HEK293 (cell line): ENCODE results near the gene KCNQ1.

ENCODE experiments used
- CTCF ChIA-PET: fragments of 350-600 bp; formaldehyde crosslinking; extraction: SDS; loops from one replicate; lab custom pipeline; 2021; ENCODE audit warnings: antibody characterized with exemption; lab: Yijun Ruan, JAX
- POLR2A ChIA-PET: fragments of 300-600 bp; formaldehyde crosslinking; extraction: SDS; loops from one replicate; lab custom pipeline; 2020; ENCODE audit warnings: antibody characterized with exemption, inconsistent platforms; lab: Yijun Ruan, JAX
- H3K27ac ChIP-seq: fragments of 200-500 bp; sonication (Bioruptor generic); 2 replicates; pipeline ENCODE4 v1.5.1; 2014; ENCODE audit warnings: low read depth, low read length, control low read depth, inconsistent platforms; ENCODE audit errors: extremely low read depth
- H3K36me3 ChIP-seq, 2 experiments: fragments of 200-500 bp in 1 of 2; sonication (Bioruptor generic) in 1 of 2; 1 replicate in 1 of 2; 2 replicates in 1 of 2; pipeline ENCODE4 v1.5.1; 2014 to 2017; ENCODE audit warnings: inconsistent platforms in 2 of 2, low read length in 2 of 2; ENCODE audit not compliant: control insufficient read depth in 2 of 2, insufficient read depth in 1 of 2
- H3K4me1 ChIP-seq: fragments of 200-500 bp; sonication (Bioruptor generic); 2 replicates; pipeline ENCODE4 v1.5.1; 2014; ENCODE audit warnings: mild to moderate bottlenecking, low read length, inconsistent platforms; ENCODE audit not compliant: control insufficient read depth, insufficient read depth
- H3K4me3 ChIP-seq: 2 replicates; pipeline ENCODE4 v1.5.1; 2011; ENCODE audit warnings: low read depth, mild to moderate bottlenecking, control low read depth, low read length, moderate library complexity
- H3K9me3 ChIP-seq: fragments of 200-500 bp; sonication (Bioruptor generic); 2 replicates; pipeline ENCODE4 v1.5.1; 2014; ENCODE audit warnings: low read depth, low read length, inconsistent platforms; ENCODE audit not compliant: control insufficient read depth, insufficient read depth
- GFI1B ChIP-seq: fragments of 450-650 bp; formaldehyde crosslinking; IDR thresholded peaks from 2 replicates; pipeline ENCODE4 v1.5.1; 2016; ENCODE audit warnings: missing biosample characterization, missing genetic modification characterization
- MEIS1 ChIP-seq: sonication (generic); formaldehyde crosslinking; IDR thresholded peaks from 2 replicates; pipeline ENCODE4 v1.8.1; 2022; ENCODE audit warnings: missing genetic modification reagents, mild to moderate bottlenecking, borderline replicate concordance
- MZF1 ChIP-seq: fragments of 450-650 bp; formaldehyde crosslinking; IDR thresholded peaks from 2 replicates; pipeline ENCODE4 v1.5.1; 2017; ENCODE audit warnings: missing biosample characterization, missing genetic modification characterization, borderline replicate concordance
- REST ChIP-seq: fragments of 450-650 bp; formaldehyde crosslinking; IDR thresholded peaks from 2 replicates; pipeline ENCODE4 v1.5.1; 2016; ENCODE audit warnings: missing biosample characterization, missing genetic modification characterization
- ZBTB10 ChIP-seq: fragments of 450-650 bp; formaldehyde crosslinking; IDR thresholded peaks from 2 replicates; pipeline ENCODE4 v1.5.1; 2016; ENCODE audit warnings: missing biosample characterization, missing genetic modification characterization
- ZNF114 ChIP-seq: fragments of 450-650 bp; formaldehyde crosslinking; IDR thresholded peaks from 2 replicates; pipeline ENCODE4 v1.5.0; 2017; ENCODE audit warnings: missing biosample characterization, missing genetic modification characterization
- ZNF140 ChIP-seq: fragments of 450-650 bp; formaldehyde crosslinking; IDR thresholded peaks from 2 replicates; pipeline ENCODE4 v1.5.1; 2016; ENCODE audit warnings: missing biosample characterization, missing genetic modification characterization
- ZNF560 ChIP-seq: fragments of 450-650 bp; formaldehyde crosslinking; IDR thresholded peaks from 2 replicates; pipeline ENCODE4 v1.5.1; 2017; ENCODE audit warnings: missing biosample characterization, missing genetic modification characterization, borderline replicate concordance
- ZNF610 ChIP-seq: fragments of 450-650 bp; formaldehyde crosslinking; IDR thresholded peaks from 2 replicates; pipeline ENCODE4 v1.5.1; 2016; ENCODE audit warnings: missing biosample characterization, missing genetic modification characterization, borderline replicate concordance
- ZNF629 ChIP-seq: fragments of 450-650 bp; formaldehyde crosslinking; IDR thresholded peaks from 2 replicates; pipeline ENCODE4 v1.5.1; 2017; ENCODE audit warnings: missing biosample characterization, missing genetic modification characterization
- ZNF664 ChIP-seq: fragments of 450-650 bp; formaldehyde crosslinking; IDR thresholded peaks from 2 replicates; pipeline ENCODE4 v1.5.1; 2016; ENCODE audit warnings: missing biosample characterization, missing genetic modification characterization
- ZNF670 ChIP-seq: fragments of 450-650 bp; formaldehyde crosslinking; IDR thresholded peaks from 2 replicates; pipeline ENCODE4 v1.5.1; 2016; ENCODE audit warnings: missing biosample characterization, missing genetic modification characterization, low read depth
- ZNF692 ChIP-seq: fragments of 450-650 bp; formaldehyde crosslinking; IDR thresholded peaks from 2 replicates; pipeline ENCODE4 v1.5.1; 2016; ENCODE audit warnings: missing biosample characterization, missing genetic modification characterization
- TF ChIP-seq, protein P1 (sequence below): fragments of 450-650 bp; formaldehyde crosslinking; IDR thresholded peaks from 2 replicates; pipeline ENCODE4 v1.5.1; 2017; ENCODE audit warnings: missing biosample characterization, missing genetic modification characterization
- TF ChIP-seq, protein P2 (sequence below): fragments of 450-650 bp; formaldehyde crosslinking; IDR thresholded peaks from 2 replicates; pipeline ENCODE4 v1.5.1; 2016; ENCODE audit warnings: missing biosample characterization, missing genetic modification characterization
- TF ChIP-seq, protein P3 (sequence below): fragments of 450-650 bp; formaldehyde crosslinking; IDR thresholded peaks from 2 replicates; pipeline ENCODE4 v1.5.1; 2017; ENCODE audit warnings: missing biosample characterization, missing genetic modification characterization

KCNQ1 gene

DNA sequence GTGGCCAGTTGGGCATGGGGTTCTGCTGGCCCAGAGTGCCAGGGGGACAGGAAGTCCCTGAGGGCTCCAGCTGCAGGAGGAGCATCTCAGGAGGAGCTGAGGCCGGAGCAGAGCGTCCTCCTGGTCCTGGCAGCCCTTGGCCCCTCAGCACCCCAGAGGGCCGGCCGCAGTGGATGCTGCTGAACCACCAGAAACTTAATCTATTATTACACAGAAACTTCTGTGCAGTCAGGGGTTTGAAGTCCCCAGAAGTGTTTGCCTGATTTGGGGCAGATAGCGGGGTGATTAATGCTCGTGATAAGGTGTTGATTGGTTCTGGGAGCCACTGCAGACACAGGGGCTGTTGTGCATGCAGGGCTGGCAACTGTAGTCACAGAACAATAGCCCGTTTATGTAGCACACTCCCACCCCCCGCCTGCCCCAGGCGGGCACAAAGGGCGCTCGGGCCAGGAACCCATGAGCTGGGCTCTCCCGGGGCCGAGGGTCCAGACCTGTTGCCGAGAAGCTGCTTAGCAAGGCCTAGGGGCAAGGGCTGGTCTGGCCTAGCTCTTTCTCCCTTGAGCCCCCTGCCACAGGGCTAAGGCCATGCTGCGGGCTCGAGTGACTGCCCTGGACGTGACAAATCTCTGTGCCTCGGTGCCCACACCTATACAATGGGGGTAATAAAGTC, 284.0 kb downstream of the KCNQ1 start (continued):
- TF ChIP-seq, protein P1, sequence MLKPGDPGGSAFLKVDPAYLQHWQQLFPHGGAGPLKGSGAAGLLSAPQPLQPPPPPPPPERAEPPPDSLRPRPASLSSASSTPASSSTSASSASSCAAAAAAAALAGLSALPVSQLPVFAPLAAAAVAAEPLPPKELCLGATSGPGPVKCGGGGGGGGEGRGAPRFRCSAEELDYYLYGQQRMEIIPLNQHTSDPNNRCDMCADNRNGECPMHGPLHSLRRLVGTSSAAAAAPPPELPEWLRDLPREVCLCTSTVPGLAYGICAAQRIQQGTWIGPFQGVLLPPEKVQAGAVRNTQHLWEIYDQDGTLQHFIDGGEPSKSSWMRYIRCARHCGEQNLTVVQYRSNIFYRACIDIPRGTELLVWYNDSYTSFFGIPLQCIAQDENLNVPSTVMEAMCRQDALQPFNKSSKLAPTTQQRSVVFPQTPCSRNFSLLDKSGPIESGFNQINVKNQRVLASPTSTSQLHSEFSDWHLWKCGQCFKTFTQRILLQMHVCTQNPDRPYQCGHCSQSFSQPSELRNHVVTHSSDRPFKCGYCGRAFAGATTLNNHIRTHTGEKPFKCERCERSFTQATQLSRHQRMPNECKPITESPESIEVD (tag by site-specific recombination) = no peak
- TF ChIP-seq REST (tag by site-specific recombination) (no peak), ZNF610 (tag by site-specific recombination) (no peak), MZF1 (tag by site-specific recombination) (no peak), ZNF114 (no peak), MEIS1 (CRISPR knock-in tag) (no peak), ZNF629 (tag by site-specific recombination) (no peak), ZNF670 (tag by site-specific recombination) (no peak), GFI1B (tag by site-specific recombination) (no peak), ZNF560 (tag by site-specific recombination) (no peak)

DNA sequence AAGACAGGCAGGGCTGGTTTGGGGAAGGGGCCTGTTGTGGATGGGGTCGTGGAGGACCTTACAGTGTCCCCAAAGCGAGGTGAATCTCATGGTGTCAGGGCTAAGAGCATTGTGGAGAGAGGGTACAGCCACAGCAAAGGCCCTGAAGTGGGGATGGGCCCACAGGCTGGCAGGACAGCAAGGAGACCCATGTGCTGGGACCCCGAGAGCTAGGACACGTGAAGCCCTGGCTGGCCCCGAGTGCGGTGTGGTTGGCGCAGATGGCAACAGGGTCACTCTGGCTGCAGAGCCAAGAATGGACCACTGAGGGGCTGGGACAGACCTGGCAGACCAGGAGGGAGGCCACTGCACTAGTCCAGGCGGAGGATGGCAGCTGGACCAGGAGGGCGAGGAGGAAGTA, 285.0 kb downstream of the KCNQ1 start:
- CTCF ChIA-PET = interaction anchor here (0.5 kb wide), 1 partner anchor 345 kb away, joined by 3 read pairs; no protein-coding TSS in a partner anchor
- no peaks in the 10 kb centered on the region for H3K36me3 ChIP-seq
- TF ChIP-seq ZBTB10 (tag by site-specific recombination) (no peak), ZNF692 (no peak), ZNF664 (tag by site-specific recombination) (no peak), ZNF140 (tag by site-specific recombination) (no peak)
- TF ChIP-seq, protein P2, sequence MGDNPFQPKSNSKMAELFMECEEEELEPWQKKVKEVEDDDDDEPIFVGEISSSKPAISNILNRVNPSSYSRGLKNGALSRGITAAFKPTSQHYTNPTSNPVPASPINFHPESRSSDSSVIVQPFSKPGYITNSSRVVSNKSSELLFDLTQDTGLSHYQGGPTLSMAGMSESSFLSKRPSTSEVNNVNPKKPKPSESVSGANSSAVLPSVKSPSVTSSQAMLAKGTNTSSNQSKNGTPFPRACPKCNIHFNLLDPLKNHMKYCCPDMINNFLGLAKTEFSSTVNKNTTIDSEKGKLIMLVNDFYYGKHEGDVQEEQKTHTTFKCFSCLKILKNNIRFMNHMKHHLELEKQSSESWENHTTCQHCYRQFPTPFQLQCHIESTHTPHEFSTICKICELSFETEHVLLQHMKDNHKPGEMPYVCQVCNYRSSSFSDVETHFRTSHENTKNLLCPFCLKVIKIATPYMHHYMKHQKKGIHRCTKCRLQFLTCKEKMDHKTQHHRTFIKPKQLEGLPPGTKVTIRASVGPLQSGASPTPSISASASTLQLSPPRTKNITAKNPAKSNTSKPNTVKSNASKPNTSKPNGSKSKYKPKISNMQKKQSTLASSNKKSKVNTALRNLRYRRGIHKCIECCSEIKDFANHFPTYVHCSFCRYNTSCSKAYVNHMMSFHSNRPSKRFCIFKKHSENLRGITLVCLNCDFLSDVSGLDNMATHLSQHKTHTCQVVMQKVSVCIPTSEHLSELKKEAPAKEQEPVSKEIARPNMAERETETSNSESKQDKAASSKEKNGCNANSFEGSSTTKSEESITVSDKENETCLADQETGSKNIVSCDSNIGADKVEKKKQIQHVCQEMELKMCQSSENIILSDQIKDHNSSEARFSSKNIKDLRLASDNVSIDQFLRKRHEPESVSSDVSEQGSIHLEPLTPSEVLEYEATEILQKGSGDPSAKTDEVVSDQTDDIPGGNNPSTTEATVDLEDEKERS (tag by site-specific recombination) = no peak
- TF ChIP-seq, protein P3, sequence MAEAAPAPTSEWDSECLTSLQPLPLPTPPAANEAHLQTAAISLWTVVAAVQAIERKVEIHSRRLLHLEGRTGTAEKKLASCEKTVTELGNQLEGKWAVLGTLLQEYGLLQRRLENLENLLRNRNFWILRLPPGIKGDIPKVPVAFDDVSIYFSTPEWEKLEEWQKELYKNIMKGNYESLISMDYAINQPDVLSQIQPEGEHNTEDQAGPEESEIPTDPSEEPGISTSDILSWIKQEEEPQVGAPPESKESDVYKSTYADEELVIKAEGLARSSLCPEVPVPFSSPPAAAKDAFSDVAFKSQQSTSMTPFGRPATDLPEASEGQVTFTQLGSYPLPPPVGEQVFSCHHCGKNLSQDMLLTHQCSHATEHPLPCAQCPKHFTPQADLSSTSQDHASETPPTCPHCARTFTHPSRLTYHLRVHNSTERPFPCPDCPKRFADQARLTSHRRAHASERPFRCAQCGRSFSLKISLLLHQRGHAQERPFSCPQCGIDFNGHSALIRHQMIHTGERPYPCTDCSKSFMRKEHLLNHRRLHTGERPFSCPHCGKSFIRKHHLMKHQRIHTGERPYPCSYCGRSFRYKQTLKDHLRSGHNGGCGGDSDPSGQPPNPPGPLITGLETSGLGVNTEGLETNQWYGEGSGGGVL (tag by site-specific recombination) = no peak
- H3K9me3 ChIP-seq = no peaks in the 10 kb centered on the region
- peaks cover 7% of the 10 kb centered on the region for H3K4me1 ChIP-seq
- POLR2A ChIA-PET = no interaction called here
- H3K4me3 ChIP-seq = no peak overlapping the region
- no peak overlapping the region for H3K27ac ChIP-seq
